HG03039 (cell line): Measurements from ENCODE around the gene SCN1A.
"Not testable (repeated sequence)": the region's sequence is repeated elsewhere in the genome, so short reads cannot be mapped to it uniquely, and the experiment has no call there.

Experiments used
- ATAC-seq: cut with Tn5 transposase; IDR thresholded peaks from one replicate; pipeline ENCODE4 v1.9.1; 2021; ENCODE audit warnings: mild to moderate bottlenecking, moderate library complexity; ENCODE audit not compliant: unreplicated experiment

Gene SCN1A

DNA sequence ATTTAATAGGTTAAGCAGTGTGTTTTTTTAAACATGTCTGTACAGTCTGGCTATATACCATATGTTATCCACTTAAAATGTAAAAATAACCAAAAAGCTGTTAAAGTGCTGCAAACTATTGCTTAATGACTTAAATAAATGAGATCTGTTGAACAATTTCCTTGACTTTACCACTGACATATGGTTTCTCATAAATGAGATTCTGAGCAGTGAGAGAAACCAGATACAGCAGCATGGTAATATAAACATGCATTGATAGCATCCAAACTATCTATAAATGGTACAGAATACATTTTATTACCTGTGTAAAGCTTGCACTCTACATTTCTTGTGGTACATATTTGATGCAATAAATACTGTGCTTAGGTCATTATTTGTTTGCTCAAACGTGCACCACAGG, 138.0 kb downstream of the SCN1A start:
- no peak for ATAC-seq

DNA sequence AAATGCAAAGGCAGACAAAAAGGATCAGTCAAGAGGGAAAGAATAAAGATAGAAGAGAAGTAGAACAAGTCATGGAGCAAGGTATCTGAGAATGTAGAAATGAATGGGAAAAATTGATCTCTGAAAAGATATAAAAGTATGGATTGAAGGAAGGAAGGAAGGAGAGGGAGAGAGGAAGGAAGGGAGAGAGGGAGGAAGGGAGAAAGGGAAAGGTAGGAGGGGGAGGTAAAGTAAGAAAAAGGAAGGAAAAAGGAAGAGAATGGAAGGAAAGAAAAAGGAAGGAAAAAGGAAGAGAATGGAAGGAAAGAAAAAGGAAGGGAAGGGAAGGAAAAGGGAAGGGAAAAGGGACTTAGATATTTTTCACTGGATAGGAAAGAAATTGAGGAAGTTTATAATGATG, 142.7 kb downstream of the SCN1A start:
- ATAC-seq, result no peak

GRCh38 chr2:165972161-165972560, 155.7 kb downstream of the SCN1A start:
- ATAC-seq, result not testable (repeated sequence)

GRCh38 chr2:165970663-165971062, 157.2 kb downstream of the SCN1A start:
- no peak for ATAC-seq

GRCh38 chr2:165969227-165969626, 158.6 kb downstream of the SCN1A start:
- no peak for ATAC-seq

DNA sequence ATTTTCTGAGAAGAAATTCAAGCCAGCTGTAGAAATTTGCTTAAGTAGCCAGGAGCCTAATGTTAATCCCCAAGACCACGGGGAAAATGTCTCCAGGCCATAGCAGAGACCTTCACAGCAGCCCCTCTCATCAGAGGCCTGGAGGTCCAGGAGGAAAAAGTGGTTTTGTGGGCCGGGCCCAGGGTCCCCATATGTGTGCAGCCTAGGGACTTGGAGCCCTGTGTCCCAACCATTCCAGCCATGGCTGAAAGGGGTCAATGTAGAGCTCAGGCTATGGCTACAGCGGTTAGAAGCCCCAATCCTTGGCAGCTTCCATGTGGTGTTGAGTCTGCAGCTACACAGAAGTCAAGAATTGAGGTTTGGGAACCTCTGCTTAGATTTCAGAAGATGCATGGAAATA, 160.1 kb downstream of the SCN1A start:
- ATAC-seq, result no peak

DNA sequence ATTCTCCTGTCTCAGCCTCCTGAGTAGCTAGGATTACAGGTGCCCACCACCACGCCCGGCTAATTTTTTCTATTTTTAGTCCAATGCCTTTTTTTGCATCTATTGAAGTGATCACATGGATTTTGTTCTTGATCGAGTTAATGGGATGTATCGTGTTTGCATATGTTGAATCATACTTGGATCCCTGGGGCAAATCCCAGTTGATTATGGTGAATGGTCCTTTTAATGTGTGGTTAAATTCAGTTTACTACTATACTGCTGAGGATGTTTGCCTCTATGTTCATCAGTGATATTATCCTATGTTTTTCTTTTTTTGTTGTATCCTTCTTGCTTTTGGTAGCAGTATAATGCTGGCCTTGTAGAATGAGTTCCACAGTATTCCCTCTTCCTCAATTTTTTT, 166.0 kb downstream of the SCN1A start:
- no peak for ATAC-seq

DNA sequence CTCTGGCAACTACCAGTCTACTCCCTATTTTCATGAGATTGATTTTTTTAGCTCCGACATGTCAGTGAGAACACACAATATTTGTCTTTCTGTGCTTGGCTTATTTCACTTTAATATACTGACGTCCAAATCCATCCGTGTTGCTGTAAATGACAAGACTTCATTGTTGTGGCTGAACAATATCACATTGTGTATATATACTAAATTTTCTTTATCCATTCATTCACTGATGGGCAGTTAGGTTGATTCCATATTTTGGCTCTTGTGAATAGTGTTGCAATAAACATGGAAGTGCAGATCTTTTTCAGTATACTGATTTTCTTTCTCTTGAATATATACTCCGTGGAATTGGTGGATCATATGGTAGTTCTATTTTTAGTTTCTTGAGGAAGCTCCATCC, 168.4 kb downstream of the SCN1A start:
- ATAC-seq, result no peak

DNA sequence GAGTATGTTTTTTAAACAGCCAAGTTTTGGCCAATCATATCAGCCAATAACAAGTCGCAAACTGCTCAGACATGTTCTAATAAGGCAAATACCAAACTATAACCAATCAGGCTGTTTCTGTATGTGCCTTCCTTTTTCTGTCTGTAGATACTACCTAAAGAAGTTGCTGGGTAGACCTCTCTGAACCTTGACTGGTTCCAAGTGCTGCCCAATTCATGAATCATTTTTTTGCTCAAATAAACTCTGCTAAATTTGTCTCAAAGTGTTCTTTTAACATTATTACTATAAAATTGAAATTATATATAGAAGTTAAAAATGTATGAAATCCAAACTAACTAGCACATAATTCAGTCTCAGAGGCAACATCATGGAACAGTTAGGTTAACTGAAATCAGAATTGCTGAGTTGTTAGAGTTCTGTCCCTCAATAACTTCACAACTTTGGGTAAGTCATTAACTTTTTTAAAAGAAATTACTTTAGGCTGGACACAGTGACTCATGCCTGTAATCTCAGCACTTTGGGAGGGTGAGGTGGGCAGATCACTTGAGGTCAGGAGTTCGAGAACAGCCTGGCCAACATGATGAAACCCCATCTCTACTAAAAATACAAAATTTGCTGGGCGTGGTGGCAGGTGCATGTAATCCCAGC, 169.4 kb downstream of the SCN1A start:
- ATAC-seq, result no peak

DNA sequence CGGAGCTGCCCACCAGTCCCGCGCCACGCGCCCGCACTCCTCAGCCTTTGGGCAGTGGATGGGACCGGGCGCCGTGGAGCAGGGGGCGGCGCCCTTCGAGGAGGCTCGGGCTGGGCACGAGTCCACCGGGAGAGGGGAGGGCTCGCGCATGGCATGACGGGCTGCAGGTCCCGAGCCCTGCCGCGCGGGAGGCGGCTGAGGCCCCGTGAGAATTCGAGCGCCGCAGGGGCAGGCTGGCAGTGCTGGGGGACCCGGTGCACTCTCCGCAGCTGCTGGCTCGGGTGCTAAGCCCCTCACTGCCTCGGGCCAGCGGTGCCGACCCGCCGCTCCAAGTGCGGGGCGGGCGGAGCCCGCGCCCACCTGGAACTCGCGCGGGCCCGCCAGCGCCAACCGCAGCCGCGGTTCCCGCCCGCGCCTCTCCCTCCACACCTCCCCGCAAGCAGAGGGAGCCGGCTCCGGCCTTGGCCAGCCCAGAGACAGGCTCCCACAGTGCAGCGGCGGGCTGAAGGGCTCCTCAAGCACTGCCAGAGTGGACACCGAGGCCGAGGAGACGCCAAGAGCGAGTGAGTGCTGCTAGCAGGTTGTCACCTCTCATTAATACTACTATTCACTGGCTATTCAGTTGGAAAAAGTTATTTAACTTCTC, 170.7 kb downstream of the SCN1A start:
- ATAC-seq, result no peak

DNA sequence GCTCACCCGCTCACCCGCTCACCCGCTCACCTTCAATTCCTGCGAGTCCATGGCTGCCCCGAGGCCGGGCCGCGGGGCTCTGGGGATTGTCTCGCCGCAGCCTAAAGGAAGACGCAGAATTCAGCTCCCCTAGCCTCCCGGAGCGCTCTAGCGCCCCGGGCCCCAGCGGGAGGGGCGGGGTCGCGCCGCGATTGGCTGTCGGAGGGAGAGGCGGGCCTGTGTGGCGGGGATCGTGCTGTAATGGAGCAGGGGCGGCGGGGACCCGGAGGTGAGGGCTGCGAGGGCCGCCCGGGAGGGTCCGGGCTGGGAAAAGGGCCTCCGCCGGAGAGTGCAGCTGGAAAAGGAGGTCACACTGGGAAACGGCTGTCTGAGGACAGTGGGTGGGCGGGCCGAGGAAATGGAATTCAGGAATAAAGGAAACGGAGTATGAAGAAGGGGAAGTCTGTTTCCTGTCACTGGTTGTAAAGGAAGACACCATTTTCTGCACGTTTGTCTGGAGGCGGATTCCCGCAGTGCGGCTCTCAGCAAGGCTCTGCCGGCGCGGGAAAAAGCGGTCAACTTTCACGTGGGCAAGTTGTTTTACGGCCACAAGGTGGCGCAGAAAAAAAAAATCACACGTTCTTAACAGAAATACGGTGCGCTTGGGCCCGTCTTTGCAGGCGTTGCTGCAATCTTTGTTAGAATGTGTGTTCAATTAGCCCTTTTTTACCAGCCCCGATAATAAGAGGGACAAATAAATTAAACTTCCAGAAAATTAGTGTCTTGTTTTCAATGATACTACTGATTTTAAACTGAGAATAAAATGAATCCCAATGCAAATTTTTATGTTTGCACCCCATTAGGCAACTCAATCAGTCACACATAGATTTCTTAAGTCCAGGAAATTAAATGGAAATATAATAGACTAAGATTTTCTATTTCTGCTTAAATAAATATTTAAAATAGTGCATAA, 173.9 kb downstream of the SCN1A start, which contains the start of gene TTC21B:
Gene TTC21B, minus strand, starts transcription at position 122 of the 952 bp plus-strand sequence. Its CDS starts 71 bp downstream, at position 51.
- peak; percentile 98 for ATAC-seq

DNA sequence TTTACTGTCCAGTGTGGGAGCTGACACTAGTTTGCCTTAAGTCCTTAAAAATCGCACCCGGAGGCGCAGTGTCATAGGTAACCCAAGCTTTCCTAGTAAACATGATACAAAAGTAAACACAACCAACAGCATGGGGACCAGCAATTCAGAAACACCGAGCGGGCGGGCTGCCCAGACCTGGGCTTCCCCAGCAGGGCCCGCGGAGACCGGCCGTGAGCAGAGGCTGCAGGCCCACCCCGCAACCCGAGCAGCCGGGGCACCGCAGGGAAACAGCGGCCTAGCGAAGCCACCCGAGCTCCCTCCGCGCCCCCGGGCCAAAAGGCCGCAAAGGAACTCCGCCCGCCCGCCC, 174.5 kb downstream of the SCN1A start:
- ATAC-seq, result peak; percentile 30

DNA sequence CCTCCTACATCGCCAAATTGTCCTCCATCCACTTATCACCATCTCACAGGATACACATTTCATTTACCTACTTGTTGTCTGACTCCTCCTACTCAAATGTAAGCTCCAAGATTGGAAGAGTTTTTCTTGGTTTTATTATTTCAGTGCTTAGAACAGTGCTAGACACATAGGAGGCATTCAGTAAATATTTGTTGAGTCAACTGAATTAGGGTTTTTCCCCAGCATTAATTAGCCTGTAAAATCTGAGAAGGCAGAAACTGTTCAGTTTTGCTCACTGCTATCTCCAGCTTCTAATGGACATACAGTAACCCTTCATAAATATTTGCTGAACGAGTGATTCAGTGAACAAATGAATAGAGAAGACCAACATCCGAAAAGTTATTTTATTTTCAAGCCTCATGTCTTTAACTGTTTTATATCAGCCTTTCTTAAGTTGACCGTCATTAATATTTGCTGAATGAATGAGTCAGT, 175.0 kb downstream of the SCN1A start:
- ATAC-seq, result no peak

- ATAC-seq, result no peak
These were observed 175.7 kb downstream of the SCN1A start for GRCh38 chr2:165952085-165952484.

DNA sequence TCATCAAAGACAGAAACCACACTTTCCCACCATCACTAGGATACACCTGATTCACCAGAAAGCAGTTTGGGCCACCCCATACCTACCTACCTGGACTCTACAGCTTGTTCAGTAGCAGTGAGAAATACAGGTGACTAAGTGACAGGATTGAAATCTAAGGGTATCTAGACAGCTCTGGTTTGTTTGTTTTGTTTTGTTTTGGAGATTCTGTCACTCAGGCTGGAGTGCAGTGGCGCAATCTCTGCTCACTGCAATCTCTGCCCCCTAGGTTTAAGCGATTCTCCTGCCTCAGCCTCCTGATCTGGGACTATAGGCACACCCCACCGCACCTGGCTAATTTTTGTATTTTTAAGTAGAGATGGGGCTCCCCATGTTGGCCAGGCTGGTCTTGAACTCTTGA, 177.4 kb downstream of the SCN1A start:
- no peak for ATAC-seq

DNA sequence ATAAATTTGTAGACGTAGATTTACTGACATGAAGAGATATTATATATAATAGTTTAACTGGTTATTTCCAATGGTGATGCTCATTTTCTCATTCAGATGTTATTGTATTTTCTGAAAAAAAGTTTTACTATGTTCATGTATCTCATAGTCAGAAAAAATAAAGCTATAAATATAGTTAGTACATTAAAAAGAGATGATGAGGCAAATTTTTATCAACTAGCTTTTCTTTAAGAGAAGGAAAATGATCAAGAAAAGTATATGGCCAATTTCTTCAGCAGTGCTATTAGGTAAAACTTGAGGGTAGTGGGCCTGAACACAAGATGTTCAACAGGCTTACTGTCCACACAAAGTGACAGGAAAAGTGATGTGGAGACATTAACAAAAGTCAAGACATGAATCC, 186.0 kb downstream of the SCN1A start:
- ATAC-seq, result no peak

- no peak for ATAC-seq
These were observed 189.6 kb downstream of the SCN1A start for GRCh38 chr2:165938237-165938636.
